GM10266 (cell line): ENCODE data around the gene KLHDC1.

Source experiments
- DNase-seq: peaks from one replicate; pipeline ENCODE4 v3.0.0; 2012; ENCODE audit errors: extremely low spot score
- TF ChIP-seq, protein P1 (sequence below): IDR thresholded peaks from 2 replicates; pipeline ENCODE4 v1.5.1; 2012; ENCODE audit warnings: mild to moderate bottlenecking, low read depth; ENCODE audit not compliant: control insufficient read depth, insufficient read depth; ENCODE audit errors: missing control alignments

KLHDC1 gene

DNA sequence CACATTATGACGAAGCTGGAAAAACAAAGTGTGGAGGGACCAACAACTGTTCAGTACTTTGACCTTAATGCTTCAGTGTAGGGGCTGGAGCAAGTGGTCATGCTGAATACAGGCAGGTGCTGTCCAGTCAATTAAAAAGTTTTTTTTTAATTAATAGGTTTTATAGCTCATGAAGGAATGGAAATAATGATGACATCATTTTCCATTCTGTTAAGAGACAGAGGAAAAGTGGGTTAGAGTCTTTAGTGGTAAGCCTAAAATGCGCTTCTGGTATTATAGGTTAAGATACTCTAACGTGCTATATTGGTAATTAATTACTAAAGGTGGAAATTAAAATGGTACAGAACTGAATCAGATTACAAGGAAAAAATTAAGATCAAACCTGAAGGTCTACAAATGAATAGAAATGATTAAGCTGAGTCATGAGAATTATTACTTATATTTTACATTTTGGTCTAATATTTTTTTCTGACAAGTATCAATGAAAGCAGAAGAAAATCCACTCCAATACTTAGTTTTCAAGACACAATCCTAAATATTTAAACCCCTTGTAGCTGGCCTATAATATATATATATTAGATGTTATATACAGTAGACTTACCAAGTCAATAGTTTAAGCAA, 90.6 kb downstream of the KLHDC1 start:
- TF ChIP-seq, protein P1, sequence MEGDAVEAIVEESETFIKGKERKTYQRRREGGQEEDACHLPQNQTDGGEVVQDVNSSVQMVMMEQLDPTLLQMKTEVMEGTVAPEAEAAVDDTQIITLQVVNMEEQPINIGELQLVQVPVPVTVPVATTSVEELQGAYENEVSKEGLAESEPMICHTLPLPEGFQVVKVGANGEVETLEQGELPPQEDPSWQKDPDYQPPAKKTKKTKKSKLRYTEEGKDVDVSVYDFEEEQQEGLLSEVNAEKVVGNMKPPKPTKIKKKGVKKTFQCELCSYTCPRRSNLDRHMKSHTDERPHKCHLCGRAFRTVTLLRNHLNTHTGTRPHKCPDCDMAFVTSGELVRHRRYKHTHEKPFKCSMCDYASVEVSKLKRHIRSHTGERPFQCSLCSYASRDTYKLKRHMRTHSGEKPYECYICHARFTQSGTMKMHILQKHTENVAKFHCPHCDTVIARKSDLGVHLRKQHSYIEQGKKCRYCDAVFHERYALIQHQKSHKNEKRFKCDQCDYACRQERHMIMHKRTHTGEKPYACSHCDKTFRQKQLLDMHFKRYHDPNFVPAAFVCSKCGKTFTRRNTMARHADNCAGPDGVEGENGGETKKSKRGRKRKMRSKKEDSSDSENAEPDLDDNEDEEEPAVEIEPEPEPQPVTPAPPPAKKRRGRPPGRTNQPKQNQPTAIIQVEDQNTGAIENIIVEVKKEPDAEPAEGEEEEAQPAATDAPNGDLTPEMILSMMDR = no peak
- DNase-seq = no peak

DNA sequence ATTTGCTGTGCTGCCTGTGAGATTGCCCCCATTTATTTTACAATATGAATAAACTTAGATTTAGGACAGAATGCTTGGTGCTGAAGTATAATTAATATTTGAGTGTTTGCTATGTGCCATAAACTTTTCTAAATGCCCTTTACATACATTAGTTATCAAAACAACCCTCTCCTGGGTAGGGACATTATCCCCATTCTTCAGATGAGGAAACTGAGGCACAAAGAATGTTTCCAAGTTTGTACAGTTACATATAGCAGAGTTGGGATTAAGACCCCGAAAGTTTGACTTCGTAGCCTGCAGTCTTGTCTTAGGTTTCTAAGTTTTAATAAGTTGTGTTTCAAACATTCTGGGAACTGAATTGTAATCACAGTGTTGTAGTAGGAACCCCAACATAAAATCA, 93.4 kb downstream of the KLHDC1 start:
- TF ChIP-seq, protein P1 = no peak
- no peak for DNase-seq

DNA sequence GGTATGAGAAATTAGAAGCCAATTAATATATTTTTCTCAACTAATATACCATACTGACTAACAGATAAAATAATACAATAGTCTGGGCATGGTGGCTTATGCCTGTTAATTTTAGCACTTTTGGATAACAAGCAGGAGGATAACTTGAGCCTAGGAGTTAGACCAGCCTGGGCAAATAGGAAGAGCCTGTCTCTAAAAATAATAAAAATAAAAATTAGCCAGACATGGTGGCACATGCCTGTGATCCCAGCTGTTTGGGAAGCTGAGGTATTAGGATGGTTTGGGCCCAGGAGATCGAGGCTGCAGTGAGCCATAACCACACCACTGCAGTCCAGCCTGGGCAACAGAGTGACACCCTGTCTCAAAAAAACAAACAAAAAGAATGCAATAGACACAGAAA, 99.7 kb downstream of the KLHDC1 start:
- no peak for DNase-seq
- TF ChIP-seq, protein P1 = no peak

- TF ChIP-seq, protein P1 = no peak
- no peak for DNase-seq
Observed at GRCh38 chr14:49796025-49796424, 103.1 kb downstream of the KLHDC1 start.
